SK-N-SH (cell line): ENCODE measurements around the gene LDB3. TPM values are rescaled to one million over a fixed set of nuclear protein-coding genes. Genes with fewer than 3 reads are reported as not detected.

Experiments
- CTCF ChIA-PET: fragments of 300-600, 350-600 bp; formaldehyde crosslinking; extraction: SDS; loops from one replicate; lab custom pipeline; 2021; lab: Yijun Ruan, JAX
- POLR2A ChIA-PET: fragments of 350-600 bp; sonication (Branson Sonifier 250); formaldehyde crosslinking; extraction: SDS; loops from one replicate; lab custom pipeline; 2020; ENCODE audit warnings: antibody characterized with exemption, inconsistent platforms; lab: Yijun Ruan, JAX
- DNase-seq: peaks from one replicate; pipeline ENCODE4 v3.0.0; 2012
- H2AFZ ChIP-seq: fragments of 200-600 bp; sonication (generic); 2 replicates; pipeline ENCODE4 v1.8.1; 2016; ENCODE audit warnings: antibody characterized with exemption, mild to moderate bottlenecking, low read depth
- H3F3A ChIP-seq: fragments of 200-600 bp; sonication (generic); replicated peaks from 2 replicates; pipeline ENCODE3; 2016; ENCODE audit warnings: antibody characterized with exemption, mild to moderate bottlenecking; ENCODE audit not compliant: insufficient read depth
- H3K27ac ChIP-seq, 2 experiments: fragments of 200-500 bp in 1 of 2; fragments of 200-600 bp in 1 of 2; sonication (Bioruptor generic) in 1 of 2; sonication (generic), shearing (Covaris generic) in 1 of 2; 2 replicates each; pipeline versions ENCODE4 v1.5.1 to v1.6.1; 2014 to 2016; ENCODE audit warnings: low read depth in 2 of 2, inconsistent platforms in 1 of 2, low read length in 1 of 2, mild to moderate bottlenecking in 1 of 2, mixed read lengths in 1 of 2
- H3K27me3 ChIP-seq: fragments of 200-600 bp; sonication (generic), shearing (Covaris generic); 2 replicates; pipeline ENCODE4 v1.6.1; 2016; ENCODE audit warnings: mixed run types; ENCODE audit not compliant: insufficient read depth
- H3K36me3 ChIP-seq, 2 experiments: fragments of 200-500 bp in 1 of 2; fragments of 200-600 bp in 1 of 2; sonication (Bioruptor generic) in 1 of 2; sonication (generic) in 1 of 2; replicated peaks in 1 of 2; 2 replicates each; pipeline versions ENCODE3 to v1.5.1; 2014 to 2016; ENCODE audit warnings: low read length in 1 of 2, mild to moderate bottlenecking in 1 of 2; ENCODE audit not compliant: insufficient read depth in 2 of 2, control insufficient read depth in 1 of 2
- H3K4me1 ChIP-seq, 2 experiments: fragments of 200-500 bp in 1 of 2; fragments of 200-600 bp in 1 of 2; sonication (Bioruptor generic) in 1 of 2; sonication (generic), shearing (Covaris generic) in 1 of 2; 2 replicates each; pipeline versions ENCODE4 v1.5.1 to v1.6.1; 2014 to 2016; ENCODE audit warnings: low read depth in 1 of 2, low read length in 1 of 2, mixed run types in 1 of 2; ENCODE audit not compliant: insufficient read depth in 2 of 2, control insufficient read depth in 1 of 2
- H3K4me2 ChIP-seq: fragments of 200-600 bp; sonication (generic), shearing (Covaris generic); 2 replicates; pipeline ENCODE4 v1.6.1; 2017; ENCODE audit warnings: mixed run types
- H3K4me3 ChIP-seq, 2 experiments: fragments of 200-500 bp in 1 of 2; fragments of 200-600 bp in 1 of 2; sonication (Bioruptor generic) in 1 of 2; sonication (generic), shearing (Covaris generic) in 1 of 2; 2 replicates each; pipeline versions ENCODE4 v1.5.1 to v1.8.1; 2014 to 2016; ENCODE audit warnings: low read depth in 2 of 2, inconsistent platforms in 1 of 2, low read length in 1 of 2, mild to moderate bottlenecking in 1 of 2, mixed read lengths in 1 of 2, moderate library complexity in 1 of 2
- H3K79me2 ChIP-seq: fragments of 200-600 bp; sonication (generic); 2 replicates; pipeline ENCODE4 v1.8.1; 2017; ENCODE audit warnings: mild to moderate bottlenecking; ENCODE audit not compliant: insufficient read depth
- H3K9ac ChIP-seq: fragments of 200-600 bp; sonication (generic); 2 replicates; pipeline ENCODE4 v1.6.1; 2017; ENCODE audit warnings: mixed run types
- H3K9me2 ChIP-seq: fragments of 200-600 bp; sonication (generic); 2 replicates; pipeline ENCODE4 v1.6.1; 2017; ENCODE audit warnings: mixed run types
- H3K9me3 ChIP-seq: fragments of 200-600 bp; sonication (generic); 2 replicates; pipeline ENCODE4 v1.6.1; 2017; ENCODE audit warnings: mixed run types, mild to moderate bottlenecking, moderate library complexity
- H4K20me1 ChIP-seq: fragments of 200-600 bp; sonication (generic); 2 replicates; pipeline ENCODE4 v1.6.1; 2017; ENCODE audit warnings: mild to moderate bottlenecking, mixed run types; ENCODE audit not compliant: insufficient read depth
- ELF1 ChIP-seq: IDR thresholded peaks from 2 replicates; pipeline ENCODE4 v1.4.0; 2012
- EZH2phosphoT487 ChIP-seq: fragments of 200-600 bp; sonication (generic); IDR thresholded peaks from 2 replicates; pipeline ENCODE4 v1.6.1; 2017; ENCODE audit warnings: low read depth, mixed run types, mild to moderate bottlenecking, antibody characterized with exemption, moderate library complexity, borderline replicate concordance
- FOSL2 ChIP-seq: IDR thresholded peaks from 2 replicates; pipeline ENCODE4 v1.4.0; 2012; ENCODE audit warnings: low read depth, mild to moderate bottlenecking, moderate library complexity, borderline replicate concordance
- NFIC ChIP-seq: IDR thresholded peaks from 2 replicates; pipeline ENCODE4 v1.4.0; 2012; ENCODE audit warnings: borderline replicate concordance
- NRF1 ChIP-seq: IDR thresholded peaks from 2 replicates; pipeline ENCODE4 v1.6.1; 2012; ENCODE audit warnings: low read depth, mild to moderate bottlenecking, low read length
- RXRA ChIP-seq: IDR thresholded peaks from 2 replicates; pipeline ENCODE4 v1.4.0; 2012; ENCODE audit warnings: low read depth, mild to moderate bottlenecking, borderline replicate concordance
- SIN3A ChIP-seq: IDR thresholded peaks from 2 replicates; pipeline ENCODE4 v1.6.1; 2012; ENCODE audit warnings: low read depth, mild to moderate bottlenecking, low read length, moderate library complexity, borderline replicate concordance
- TCF12 ChIP-seq: IDR thresholded peaks from 2 replicates; pipeline ENCODE4 v1.4.0; 2012
- TEAD4 ChIP-seq: IDR thresholded peaks from 2 replicates; pipeline ENCODE4 v1.4.0; 2012; ENCODE audit warnings: mild to moderate bottlenecking, borderline replicate concordance; ENCODE audit not compliant: insufficient read depth
- WGBS: methylation state at CpG from one replicate; pipeline ENCODE4 v1.1.6; 2017; ENCODE audit warnings: low lambda C conversion rate; 5-methylcytosine and 5-hydroxymethylcytosine counted together
- polyA plus RNA-seq, 3 experiments: library from polyadenylated mRNA; depleted of rRNA; stranded (reverse); fragments of >200 nt; gene quantifications; 2 replicates each; pipeline ENCODE4 v1.2.3, GENCODE V29; 2012
- TF ChIP-seq, protein P1 (sequence below): IDR thresholded peaks from 2 replicates; pipeline ENCODE4 v1.4.0; 2012; ENCODE audit warnings: low read depth
- TF ChIP-seq, protein P2 (sequence below): fragments of 150-350 bp; IDR thresholded peaks from 2 replicates; pipeline ENCODE4 v1.6.1; 2017; ENCODE audit warnings: antibody characterized with exemption, low read length, low read depth, borderline replicate concordance
- TF ChIP-seq, protein P3 (sequence below): IDR thresholded peaks from 2 replicates; pipeline ENCODE4 v1.6.1; 2012; ENCODE audit warnings: mild to moderate bottlenecking, low read depth, low read length, moderate library complexity

The LDB3 gene
- polyA plus RNA-seq, 1 of the 3 experiments (the other 2 are of a cell fraction): 0.48 TPM

DNA sequence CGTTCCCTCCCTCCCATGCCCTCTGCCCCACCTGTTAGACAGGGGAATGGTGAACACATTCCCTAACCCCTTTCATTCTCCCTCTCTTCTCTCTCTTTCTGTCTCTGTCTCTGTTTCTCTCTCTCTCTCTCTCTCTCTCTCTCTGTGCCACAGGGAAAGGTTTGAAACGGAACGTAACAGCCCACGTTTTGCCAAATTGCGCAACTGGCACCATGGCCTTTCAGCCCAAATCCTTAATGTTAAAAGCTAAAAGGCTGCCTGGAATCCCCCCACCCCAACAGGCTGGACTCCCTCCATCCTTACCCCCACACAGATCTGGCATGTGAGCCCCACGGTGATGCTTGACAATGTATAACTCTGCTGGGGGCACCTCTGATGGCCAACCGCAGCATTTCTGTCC is 30.8 kb downstream of the LDB3 start:
- no peak for DNase-seq
- CTCF ChIA-PET: interaction anchor here (0.7 to 3.4 kb wide), 6 partner anchors 9 to 200 kb away, joined by 3 to 16 read pairs (median 4); no protein-coding TSS in a partner anchor
- Histone ChIP-seq H3K36me3 (no peaks in the 10 kb centered on the region), H3K27me3 (no peaks in the 10 kb centered on the region), H3K4me2 (no peak overlapping the region), H2AFZ (no peak overlapping the region), H3K4me1 (no peaks in the 10 kb centered on the region), H3F3A (no peaks in the 10 kb centered on the region), H3K9me2 (no peaks in the 10 kb centered on the region), H4K20me1 (no peaks in the 10 kb centered on the region), H3K9me3 (no peaks in the 10 kb centered on the region), H3K27ac (no peak overlapping the region), H3K79me2 (no peaks in the 10 kb centered on the region), H3K9ac (no peak overlapping the region), H3K4me3 (no peak overlapping the region)
- 90% methylated on average over 6 of the region's 7 CpGs for WGBS
- POLR2A ChIA-PET: no interaction called here
- TF ChIP-seq, protein P1, sequence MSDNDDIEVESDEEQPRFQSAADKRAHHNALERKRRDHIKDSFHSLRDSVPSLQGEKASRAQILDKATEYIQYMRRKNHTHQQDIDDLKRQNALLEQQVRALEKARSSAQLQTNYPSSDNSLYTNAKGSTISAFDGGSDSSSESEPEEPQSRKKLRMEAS: no peak
- no peak for TF ChIP-seq NRF1
- TF ChIP-seq EZH2phosphoT487: no peak
- TF ChIP-seq, protein P2, sequence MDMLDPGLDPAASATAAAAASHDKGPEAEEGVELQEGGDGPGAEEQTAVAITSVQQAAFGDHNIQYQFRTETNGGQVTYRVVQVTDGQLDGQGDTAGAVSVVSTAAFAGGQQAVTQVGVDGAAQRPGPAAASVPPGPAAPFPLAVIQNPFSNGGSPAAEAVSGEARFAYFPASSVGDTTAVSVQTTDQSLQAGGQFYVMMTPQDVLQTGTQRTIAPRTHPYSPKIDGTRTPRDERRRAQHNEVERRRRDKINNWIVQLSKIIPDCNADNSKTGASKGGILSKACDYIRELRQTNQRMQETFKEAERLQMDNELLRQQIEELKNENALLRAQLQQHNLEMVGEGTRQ: no peak
- no peak for TF ChIP-seq ELF1
- no peak for TF ChIP-seq TEAD4
- no peak for TF ChIP-seq TCF12
- TF ChIP-seq RXRA: no peak
- TF ChIP-seq NFIC: no peak
- TF ChIP-seq SIN3A: no peak
- no peak for TF ChIP-seq FOSL2

DNA sequence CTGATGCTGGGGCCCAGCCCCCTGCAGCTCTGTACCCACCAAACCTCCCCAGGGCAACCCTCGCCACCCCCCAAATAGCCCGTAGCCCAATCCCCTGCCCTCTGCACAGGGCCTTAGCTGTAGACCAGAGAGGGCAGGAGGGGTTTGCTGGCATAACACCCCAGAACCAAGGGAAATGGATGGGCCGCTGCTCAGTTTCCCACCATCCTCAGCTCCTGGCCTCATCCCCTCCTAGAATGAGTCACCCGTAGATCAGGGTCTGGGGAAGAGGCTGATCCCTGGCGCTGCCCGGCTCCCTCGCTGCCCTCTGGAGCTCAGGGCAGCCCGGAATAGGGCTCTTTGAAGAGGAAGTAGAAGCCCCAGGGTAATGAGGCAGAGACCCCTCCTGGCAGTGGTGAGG is 31.2 kb downstream of the LDB3 start:
- H3K9ac ChIP-seq: no peak overlapping the region
- H3K79me2 ChIP-seq: no peaks in the 10 kb centered on the region
- H3K4me3 ChIP-seq: no peak overlapping the region
- H3K27me3 ChIP-seq: no peaks in the 10 kb centered on the region
- H3K9me3 ChIP-seq: no peaks in the 10 kb centered on the region
- no peaks in the 10 kb centered on the region for H3F3A ChIP-seq
- no peaks in the 10 kb centered on the region for H3K9me2 ChIP-seq
- TF ChIP-seq, protein P2: no peak
- TF ChIP-seq, protein P3, sequence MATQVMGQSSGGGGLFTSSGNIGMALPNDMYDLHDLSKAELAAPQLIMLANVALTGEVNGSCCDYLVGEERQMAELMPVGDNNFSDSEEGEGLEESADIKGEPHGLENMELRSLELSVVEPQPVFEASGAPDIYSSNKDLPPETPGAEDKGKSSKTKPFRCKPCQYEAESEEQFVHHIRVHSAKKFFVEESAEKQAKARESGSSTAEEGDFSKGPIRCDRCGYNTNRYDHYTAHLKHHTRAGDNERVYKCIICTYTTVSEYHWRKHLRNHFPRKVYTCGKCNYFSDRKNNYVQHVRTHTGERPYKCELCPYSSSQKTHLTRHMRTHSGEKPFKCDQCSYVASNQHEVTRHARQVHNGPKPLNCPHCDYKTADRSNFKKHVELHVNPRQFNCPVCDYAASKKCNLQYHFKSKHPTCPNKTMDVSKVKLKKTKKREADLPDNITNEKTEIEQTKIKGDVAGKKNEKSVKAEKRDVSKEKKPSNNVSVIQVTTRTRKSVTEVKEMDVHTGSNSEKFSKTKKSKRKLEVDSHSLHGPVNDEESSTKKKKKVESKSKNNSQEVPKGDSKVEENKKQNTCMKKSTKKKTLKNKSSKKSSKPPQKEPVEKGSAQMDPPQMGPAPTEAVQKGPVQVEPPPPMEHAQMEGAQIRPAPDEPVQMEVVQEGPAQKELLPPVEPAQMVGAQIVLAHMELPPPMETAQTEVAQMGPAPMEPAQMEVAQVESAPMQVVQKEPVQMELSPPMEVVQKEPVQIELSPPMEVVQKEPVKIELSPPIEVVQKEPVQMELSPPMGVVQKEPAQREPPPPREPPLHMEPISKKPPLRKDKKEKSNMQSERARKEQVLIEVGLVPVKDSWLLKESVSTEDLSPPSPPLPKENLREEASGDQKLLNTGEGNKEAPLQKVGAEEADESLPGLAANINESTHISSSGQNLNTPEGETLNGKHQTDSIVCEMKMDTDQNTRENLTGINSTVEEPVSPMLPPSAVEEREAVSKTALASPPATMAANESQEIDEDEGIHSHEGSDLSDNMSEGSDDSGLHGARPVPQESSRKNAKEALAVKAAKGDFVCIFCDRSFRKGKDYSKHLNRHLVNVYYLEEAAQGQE: no peak
- H3K36me3 ChIP-seq: no peaks in the 10 kb centered on the region
- no peak overlapping the region for H3K27ac ChIP-seq
- no peaks in the 10 kb centered on the region for H4K20me1 ChIP-seq
- WGBS: 83% methylated on average over 6 of the region's 8 CpGs
- no peak overlapping the region for H3K4me2 ChIP-seq
- CTCF ChIA-PET: interaction anchor here (0.7 to 3.4 kb wide), 7 partner anchors 8 to 200 kb away, joined by 3 to 16 read pairs (median 4); no protein-coding TSS in a partner anchor
- no peaks in the 10 kb centered on the region for H3K4me1 ChIP-seq
- H2AFZ ChIP-seq: no peak overlapping the region
- POLR2A ChIA-PET: no interaction called here
- DNase-seq: no peak
